Measurements from ENCODE around the gene KLHL35.

KLHL35 gene

DNA sequence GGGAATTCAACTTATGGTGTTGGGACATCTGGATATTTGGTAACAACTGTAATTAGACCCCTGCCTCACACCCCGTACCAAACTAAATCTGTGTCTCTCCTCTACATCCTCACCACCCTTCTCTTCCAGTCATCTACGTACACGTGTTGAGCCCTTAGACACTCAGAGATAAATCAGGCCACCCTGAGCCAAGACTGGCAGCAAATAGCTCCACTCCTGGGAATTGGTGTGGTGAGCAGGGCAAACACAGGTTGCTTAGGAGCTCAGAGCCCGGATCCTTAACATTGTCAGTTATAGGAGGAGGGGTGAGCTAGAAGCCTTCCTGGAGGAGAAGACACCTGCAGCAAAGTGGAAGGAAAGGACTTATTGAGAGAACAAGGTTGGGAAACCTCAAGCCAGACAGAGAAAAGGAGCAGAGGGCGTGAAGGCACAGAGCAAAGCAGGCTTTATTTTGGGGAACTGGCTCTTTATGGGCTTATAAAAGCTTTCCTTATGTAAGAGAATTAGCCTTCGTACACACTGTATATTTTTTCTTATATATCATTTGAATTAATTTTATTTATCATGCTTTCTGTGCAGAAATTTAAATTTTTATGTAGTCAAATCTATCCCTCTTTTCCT lies 36.9 kb upstream of the KLHL35 start:
- DNase-seq (ENCODE audit: low spot score), result no peak

DNA sequence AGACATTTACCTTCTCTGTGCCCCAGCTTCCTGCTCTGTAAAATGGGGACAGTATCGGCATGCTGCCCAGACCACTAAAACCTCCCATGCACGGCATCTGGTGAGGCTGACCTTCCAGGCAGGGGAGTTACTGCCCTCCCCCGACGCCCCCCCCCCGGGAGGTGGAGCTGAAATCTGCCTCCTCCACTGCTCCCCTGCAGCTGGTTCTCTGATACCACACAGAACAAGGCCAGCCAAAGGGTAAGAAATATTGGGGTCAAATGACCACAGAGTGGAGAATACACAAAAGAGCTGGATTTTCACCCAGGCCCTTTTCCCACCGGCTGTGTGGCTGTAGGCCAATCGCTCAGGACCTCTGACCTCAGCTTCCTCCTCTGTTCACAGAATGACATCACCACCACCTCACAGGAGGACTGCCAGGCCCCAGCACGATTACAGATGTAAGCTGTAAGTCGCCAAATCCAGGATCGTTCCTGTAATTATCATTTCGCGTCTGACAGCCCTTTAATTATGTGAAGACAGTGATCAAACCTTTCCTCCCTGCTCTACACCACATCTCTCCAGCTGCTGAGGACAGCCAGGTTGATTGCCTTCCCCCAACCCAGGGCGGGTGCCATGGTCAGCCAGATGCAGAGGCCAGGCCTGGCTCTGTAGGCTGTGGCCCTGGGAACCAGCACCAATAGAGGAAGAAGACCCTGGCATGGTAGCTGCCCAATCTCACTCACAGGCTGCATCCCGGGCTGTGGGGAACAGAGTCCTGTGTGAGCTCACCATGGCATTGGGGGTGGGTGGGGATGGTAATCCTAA lies 35.7 kb upstream of the KLHL35 start:
- no peak for DNase-seq (ENCODE audit: low spot score)

DNA sequence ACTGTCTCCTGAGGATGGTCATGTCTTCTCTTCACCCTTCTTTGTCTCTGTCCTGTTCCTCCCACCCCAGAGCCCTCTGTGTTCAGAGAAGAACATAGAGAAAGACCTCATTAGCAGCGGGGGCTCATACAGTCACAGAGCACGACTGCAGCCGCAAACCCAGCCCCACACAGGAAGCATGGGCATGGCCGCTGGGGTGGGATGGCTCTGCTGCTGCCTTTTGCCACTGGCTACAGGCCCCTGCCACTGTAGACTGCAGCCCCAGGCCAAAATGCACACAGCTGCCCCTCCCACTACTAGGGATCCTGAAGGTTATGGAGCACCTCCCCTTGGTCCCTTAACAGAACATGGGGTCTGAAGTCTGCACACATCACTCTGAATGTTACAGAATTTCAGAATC lies 34.9 kb upstream of the KLHL35 start:
- no peak for DNase-seq (ENCODE audit: low spot score)

DNA sequence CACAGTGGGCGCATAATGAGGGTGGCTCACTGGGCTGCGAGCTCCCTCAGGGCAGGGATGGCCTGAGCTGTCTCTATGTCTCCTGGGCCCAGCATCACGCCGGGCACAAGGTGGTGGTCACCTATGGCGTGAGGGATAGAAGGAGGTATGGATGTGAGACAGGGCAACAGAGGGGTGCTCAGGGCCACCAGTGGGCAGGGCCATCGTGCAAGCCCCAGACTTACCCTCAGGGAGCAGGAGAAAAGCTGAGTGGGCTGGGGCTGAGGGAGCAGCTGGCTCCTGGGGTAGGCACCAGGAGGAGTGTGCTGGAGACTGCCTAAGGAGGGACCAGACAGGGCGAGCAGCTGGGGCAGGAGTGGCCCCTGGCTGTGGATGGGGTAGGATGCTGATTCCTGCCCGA lies 34.3 kb upstream of the KLHL35 start:
- DNase-seq (ENCODE audit: low spot score), result no peak

DNA sequence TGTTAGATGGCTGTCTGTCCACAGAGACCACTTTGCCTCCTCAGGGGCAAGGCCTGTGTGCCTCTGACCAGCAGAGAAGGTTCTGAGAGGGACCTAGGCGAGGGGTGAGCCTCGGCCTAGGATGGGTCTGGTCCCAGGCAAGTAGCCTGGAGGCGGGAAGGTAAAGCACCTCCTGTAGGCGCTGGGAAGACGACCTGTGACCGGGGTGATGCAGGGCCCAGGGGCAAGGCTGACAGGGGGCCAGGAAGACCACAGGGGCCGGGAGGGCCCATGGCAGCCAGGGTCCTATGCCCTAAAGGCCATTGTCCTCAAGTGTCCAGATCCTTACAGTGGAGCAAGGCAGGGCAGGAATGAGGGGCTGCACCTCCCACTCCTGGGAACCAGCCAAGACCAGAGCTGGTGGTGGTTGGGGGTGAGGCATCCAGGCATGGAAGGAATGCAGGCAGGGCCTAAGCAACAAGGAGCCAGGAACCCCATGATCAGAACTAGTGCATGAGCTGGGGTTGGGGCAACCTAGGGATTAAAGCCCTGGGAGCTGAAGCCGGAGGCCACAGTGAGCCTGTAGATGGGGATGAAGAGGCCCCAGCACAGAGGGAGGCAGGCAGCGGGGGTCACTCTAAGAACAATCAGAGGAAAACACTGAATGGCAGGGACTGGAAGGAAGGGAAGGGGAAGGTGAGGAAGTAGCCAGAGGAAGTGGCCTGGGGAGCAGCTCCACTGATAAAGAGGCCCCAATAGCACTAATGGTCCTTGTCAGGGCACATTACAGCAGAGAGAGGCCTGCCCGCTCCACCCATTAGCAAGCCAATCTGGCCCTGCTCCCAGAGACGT lies 32.9 kb upstream of the KLHL35 start:
- no peak for DNase-seq (ENCODE audit: low spot score)

DNA sequence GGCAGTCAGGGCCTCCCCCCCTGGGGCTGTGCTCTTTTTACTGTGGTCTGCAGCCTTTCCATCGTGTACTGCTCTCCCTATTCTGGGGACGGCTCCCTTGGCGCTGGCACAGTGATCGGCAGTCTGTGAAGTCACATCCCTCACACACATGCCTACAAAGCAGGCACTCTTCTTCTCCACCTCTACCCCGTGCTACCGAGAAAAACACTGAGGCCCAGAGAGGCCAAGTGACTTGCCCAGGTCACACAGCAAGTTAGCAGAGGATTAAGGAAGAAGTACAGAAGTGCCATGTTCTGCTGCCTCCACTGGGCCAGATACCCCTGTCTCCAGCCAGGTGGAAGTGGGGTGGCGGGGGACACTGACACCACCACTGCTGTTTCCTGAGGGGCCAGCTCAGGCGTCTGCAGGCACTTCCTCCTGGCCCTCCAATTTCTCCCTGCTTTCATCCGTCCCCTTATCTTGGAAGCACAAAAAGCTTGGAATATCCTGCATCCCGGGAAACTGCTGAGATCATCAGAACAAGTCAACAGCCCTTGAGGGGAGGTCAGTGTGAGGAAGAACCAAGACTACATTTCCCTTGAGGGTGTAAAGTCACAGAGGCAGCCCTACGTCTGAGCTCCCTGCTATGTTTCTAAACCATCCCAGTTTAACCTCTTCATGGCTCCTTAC lies 30.2 kb upstream of the KLHL35 start:
- DNase-seq (ENCODE audit: low spot score), result no peak

DNA sequence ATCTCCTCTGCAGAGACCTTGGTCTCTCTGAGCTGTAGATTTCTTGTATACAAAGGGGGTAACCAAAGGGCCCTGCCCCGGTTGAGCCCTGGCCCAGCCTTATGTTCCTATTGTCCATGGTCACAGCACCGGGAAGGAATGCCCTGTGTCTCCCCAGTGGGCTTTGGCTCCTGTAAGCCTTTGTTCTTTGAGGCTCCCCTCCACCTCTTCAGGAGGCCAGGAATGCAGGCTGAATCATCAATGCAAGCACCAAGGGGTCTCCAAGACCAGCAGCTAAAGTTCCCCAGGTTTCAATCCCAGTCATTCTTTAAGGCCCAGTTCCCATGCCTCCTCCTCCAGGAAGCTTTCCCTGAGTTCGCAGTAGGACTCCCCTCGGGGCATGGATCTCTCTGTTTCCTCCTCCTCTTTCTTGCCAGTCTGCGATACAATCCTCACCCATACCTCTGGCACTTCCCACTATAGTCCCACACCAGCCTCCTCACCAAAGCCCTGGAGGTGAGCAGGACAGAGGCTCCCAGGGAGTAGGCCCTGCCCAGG lies 29.2 kb upstream of the KLHL35 start:
- no peak for DNase-seq (ENCODE audit: low spot score)

DNA sequence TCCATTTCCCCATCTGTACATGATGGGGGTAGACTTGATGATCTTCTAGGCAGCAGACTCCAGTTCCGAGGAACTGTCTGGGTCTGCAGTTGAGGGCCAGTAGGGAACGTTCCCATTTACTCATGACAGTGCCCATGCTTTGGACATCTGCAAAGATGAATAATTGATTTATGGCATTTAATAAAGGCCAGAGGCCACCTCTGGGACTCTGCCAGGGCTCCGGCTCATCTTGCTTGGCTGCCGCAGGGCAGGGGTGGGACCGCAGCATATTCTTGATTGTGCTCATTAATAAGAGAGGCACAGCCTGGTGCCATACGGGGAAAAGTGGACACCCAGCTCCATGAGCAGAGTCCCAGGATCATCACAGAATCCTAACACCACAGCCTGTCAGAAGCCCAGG lies 28.1 kb upstream of the KLHL35 start:
- no peak for DNase-seq (ENCODE audit: low spot score)

DNA sequence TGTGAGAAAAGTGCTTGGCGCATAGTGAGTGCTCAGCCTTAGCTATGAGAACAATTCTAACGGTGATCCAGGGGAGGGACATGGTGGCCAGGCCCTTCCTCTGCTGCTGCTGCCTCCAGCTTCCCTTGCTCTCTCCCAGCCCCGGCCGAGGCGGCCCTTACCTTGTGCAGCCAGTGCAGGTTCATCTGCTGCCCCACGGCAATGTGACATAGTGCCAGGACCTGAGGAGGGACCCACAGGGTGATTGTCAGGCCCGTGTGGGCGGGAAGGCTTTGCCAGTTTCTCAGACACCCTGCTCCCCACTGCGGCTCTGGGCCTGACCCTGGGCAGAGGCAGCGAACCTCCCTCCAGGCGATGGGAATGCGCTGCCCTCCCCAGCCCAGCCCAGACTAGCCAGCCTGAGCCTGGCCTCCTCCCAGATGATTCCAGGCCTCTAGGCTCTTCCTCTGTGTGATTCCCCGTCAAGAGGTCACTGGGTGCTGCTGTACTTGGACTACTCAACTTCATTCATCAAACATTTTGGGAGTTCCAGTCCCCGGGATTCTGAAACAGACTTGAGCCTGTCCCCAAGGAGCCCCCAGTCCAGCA lies 23.7 kb upstream of the KLHL35 start:
- DNase-seq (ENCODE audit: low spot score), result no peak

DNA sequence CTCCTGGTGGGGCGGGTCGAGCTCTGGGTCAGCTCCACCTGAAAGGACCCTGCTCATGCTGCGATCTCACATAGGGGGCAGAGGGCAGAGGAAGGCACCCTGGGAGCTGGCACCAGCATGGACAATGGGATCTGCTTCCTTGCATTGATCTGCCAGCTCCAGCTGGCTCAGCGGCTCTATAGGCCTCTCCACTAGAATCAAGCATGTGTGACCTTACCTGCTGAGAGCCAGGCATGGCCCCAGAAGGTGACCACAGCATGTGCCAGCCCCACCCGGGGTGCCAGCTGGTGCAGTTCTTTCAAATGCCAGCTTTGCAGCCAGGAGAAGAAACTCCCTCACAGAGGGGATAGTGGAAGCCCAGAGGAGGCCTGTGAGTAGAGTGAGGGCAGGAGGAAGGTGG lies 22.0 kb upstream of the KLHL35 start:
- DNase-seq (ENCODE audit: low spot score), result peak; percentile 36

DNA sequence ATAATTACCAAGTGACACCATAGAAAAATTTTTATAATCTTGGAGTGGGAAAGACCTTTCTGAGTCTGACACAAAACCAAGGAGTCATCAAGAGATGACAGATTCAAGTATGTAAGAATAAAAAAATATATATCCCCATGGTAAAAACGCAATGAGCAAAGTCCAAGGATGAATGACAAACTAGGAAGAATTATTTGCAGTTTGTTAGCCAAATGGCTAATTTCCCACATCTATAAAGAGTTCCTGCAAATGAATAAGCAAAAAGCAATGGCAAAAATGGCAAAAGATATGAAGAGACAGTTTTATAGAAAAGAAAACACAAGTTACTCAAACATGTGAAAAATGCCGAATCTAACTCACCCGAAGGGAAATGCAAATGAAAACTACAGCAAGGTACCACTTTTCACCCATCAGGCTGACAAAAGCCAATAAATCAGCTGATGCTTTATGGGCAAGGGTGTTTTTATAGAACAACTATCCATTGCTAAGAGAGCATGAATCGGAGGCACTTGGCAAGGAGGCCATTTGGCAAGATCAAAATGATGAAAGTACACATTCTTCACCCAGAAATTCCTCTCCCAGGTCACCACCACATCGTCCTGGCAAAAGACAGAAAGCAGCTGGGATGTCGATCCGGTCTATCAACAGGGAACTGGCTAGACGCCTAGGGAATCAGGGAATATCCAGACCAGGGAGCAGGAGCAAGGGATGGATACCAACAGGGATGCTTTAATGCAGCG lies 21.1 kb upstream of the KLHL35 start:
- peak; percentile 91 for DNase-seq (ENCODE audit: low spot score)

DNA sequence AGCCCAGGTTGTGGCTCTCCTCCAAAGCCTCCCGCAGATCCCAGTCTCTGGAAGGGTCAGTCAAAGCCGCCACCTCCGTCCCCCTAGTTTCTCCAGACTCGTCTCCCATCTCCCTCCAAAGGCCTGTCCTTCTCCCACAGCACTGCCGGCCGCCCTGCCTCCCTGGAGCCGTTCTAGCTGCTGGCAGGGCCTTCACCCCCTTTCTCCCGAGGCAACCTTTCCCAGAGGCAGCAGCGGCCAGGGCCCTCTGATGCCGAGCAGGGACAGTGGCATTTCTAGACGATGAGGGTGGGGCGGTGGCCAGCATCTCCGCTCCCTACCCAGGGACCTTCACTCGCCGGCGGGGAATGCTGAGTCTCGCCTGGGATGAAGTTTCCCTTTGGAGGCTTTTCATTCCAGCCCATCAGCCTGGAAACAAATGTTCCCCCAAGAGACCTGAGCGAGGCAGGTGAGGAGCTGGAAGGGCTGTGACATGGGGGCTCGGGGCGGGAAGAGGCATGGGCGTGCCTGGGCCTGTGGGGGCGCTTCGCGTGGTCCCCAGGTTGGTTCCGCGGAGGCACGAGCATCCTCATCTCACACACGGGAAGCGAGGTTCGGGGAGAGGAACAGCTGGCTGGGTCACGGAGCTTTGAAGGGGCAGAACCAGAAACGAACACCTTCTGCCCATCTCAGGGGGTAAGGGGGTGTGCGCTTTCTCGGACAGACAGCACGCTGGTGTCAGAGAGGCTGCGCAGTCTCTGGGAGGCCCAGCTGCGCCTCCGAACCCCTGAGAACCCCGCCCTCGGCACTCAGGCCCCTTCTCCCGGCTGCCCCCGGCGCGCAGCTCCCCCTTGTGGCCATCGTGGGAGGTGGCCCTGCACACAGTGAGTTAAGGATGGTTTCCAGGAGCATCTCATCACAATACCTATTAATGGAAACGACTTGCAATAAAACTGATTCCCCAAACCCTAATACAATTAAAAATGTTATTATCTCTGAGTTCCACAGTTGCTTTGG lies 18.1 kb upstream of the KLHL35 start:
- DNase-seq (ENCODE audit: low spot score), result no peak

DNA sequence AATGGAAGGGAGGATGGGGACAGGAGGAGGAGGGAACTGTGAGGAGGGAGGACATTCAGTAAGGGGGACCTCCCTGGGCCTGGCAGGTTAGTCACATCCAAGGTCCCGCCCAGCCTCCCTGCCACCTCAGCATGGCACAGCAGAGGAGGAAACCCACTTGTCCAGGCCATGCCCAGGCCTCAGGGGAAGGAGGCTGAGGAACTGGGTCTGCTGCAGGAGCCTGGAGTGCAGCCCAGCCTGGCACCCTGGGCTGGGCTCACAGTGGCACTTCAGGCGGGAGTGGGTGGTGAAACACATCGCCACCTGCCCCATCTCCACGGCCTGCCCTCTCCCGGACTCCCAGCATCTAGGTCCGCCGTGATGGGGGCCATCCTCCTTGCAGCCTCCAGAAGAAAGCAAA lies 17.2 kb upstream of the KLHL35 start:
- no peak for DNase-seq (ENCODE audit: low spot score)

DNA sequence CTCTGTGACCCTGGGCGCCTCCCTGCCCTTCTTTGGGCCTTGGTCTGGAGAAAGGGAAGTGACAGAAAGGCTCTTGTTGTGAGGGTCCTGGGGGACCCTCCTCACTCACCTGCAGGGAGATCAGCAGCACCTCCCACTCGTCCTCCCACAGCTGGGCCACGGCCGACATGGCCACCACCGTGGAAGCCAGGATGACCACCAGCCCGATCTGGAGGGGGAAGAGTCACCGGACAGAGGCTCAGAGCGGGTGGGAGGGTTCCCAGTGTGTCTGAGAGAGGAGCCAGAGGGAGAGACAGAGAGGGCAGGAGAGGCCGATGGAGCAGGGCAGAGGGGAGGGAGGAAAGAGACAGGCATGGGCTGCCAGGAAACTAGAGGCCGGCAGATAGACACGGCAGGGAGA lies 16.8 kb upstream of the KLHL35 start:
- DNase-seq (ENCODE audit: low spot score), result no peak

DNA sequence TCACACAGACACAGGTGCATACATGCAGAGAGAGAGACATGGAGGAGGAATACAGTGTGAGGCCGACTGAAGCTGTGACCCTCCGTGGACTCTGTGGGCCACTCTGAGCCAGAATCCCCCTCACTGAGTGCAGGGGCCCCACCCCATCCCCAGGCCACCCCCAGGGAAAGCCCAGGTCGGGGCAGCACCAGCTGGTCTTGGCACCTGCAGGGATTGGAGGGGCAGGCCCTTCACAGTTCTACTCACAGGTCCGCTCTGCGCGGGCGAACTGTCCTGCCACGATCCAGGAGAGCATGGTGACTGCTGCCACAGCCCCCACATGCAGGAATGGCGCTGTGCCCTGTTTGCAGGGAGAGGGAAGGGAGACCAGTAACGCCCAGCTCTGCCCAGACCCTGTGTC lies 16.3 kb upstream of the KLHL35 start:
- DNase-seq (ENCODE audit: low spot score), result no peak

DNA sequence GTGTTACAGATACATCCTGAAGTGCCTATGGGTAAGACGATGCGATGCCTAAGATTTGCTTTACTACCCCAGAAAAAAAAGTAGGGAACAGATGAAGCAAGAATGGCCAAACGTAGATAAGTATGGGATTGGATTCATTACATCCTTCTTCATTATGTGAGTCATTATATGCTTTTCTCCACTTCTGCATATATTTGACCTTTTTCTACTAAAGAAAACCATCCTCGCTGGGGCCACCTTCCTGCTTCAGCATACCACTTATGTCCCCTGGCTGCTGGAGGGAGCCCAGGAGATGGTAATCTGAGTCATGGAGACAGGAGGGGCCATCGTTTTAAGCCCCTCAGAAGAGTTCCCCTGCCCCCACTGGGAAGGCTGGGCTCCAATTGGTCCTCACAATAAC lies 14.4 kb upstream of the KLHL35 start:
- no peak for DNase-seq (ENCODE audit: low spot score)

DNA sequence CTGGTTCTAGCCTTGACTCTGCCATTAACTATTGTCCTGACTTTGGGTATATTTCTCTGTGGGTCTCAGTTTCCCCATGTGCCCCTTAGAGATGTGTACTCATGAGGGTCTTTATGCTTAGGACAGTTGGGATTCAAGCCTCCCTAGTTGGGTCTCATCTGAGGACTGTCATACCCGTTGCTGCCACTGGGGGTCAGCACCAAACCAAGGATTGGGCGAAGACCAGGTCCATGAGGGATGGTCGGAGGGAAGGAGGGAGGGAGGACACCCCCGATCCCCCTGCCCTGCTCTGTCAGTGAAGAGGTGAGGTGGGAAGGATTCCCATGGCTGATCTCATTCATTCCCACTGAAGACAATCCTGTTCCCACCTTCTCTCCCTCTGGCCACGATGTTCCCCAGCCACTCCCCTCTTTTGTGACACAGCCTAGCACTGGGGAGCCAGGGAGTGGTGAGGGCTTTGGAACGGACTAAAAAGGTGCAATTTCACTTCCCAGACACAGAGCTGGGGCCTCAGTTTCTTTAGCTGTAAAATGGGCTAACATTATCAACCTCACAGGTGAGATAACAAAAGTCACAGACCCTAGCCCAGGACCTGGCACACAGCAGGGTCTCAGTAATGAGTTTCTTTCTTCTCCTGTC lies 12.4 kb upstream of the KLHL35 start:
- DNase-seq (ENCODE audit: low spot score), result peak; percentile 71

DNA sequence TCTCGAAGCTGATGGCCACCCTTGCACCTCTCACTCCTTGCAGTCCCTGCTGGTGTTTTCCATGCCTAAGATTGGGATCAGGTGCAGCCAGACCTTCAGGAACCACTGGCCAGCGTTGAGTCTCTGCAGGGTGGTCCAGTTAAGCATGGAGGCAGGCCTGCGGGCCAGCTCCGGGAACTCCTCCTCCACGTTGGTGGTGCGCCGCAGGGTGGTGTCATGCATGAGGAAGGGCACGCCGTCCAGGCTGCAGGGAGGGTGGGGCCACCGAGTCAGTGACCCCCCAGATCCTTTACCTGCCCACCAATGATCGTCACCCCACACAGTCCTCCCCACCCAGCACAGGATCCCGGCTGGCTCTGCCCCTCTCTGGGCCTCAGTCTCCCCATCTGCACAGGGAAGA lies 10.0 kb upstream of the KLHL35 start:
- no peak for DNase-seq (ENCODE audit: low spot score)

DNA sequence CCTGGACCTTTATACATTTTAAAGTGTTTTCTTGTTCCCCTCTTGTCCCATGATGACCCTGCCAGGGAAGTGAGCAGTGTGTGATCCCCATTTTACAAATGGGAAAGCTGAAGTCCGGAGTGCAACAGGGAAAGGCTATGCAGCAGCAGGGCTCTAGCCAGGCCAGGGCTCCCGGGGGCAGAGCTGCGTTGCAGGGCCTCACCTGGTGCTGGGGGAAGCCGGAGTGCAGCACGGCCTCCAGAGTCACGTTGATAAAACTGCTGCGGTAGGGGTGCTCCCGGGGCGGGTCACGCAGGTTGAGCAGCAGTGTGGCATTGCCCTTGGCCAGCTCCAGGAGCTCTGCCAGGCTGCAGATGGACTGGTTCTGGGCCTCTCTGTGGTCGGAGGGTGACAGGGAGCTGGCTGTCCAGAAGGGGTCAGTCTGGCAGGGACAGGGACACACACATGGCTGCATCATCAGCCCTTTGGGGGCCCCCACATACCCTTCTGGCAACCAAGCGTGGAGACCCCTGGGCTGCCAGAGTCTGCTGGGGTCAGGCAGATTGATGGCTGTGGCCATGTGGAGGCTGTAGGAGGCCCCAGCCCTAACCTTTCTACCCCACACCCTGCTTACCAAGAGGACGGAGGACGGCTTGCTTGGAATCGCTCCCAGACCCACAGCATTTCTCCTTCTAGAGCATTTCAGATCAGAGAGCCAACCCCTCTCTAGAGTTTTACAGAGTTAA lies 9.3 kb upstream of the KLHL35 start:
- DNase-seq (ENCODE audit: low spot score), result no peak
